LNCaP clone FGC (cell line): Measurements from ENCODE around the gene SUMO4.
A peak's percentile ranks its signal among the peaks of the same experiment; 100 is the strongest.

Source experiments
- DNase-seq: peaks from one replicate; pipeline ENCODE4 v3.0.0-alpha.2; 2011; ENCODE audit warnings: low read depth
- H3K4me3 ChIP-seq: 2 replicates; pipeline ENCODE4 v1.5.1; 2011; ENCODE audit warnings: mild to moderate bottlenecking, low read depth, low read length, control low read depth
- CTCF ChIP-seq: IDR thresholded peaks from 2 replicates; pipeline ENCODE4 v1.5.1; 2012; ENCODE audit warnings: mild to moderate bottlenecking; ENCODE audit not compliant: control insufficient read depth, insufficient read depth; ENCODE audit errors: extremely low read depth

The SUMO4 gene

GRCh38 chr6:149428606-149429005, 28.5 kb downstream of the SUMO4 start:
- H3K4me3 ChIP-seq = no peak overlapping the region
- no peak for DNase-seq
- no peak for TF ChIP-seq CTCF

GRCh38 chr6:149429427-149430360, 29.6 kb downstream of the SUMO4 start:
- no peak for DNase-seq
- no peak overlapping the region for H3K4me3 ChIP-seq
- no peak for TF ChIP-seq CTCF

GRCh38 chr6:149431905-149432775, 32.1 kb downstream of the SUMO4 start:
- no peak overlapping the region for H3K4me3 ChIP-seq
- peak; percentile 54 for DNase-seq
- TF ChIP-seq CTCF = peak; percentile 97

- DNase-seq = no peak
- TF ChIP-seq CTCF = no peak
- no peak overlapping the region for H3K4me3 ChIP-seq
Measured at GRCh38 chr6:149433405-149433804, 33.3 kb downstream of the SUMO4 start.

GRCh38 chr6:149433881-149434280, 33.8 kb downstream of the SUMO4 start:
- no peak for DNase-seq
- H3K4me3 ChIP-seq = no peak overlapping the region
- no peak for TF ChIP-seq CTCF

GRCh38 chr6:149435919-149436586, 36.0 kb downstream of the SUMO4 start:
- TF ChIP-seq CTCF = no peak
- H3K4me3 ChIP-seq = no peak overlapping the region
- no peak for DNase-seq
